GM21529 (cell line): ENCODE data around the gene THUMPD2.
"Not testable (repeated sequence)": the region's sequence is repeated elsewhere in the genome, so short reads cannot be mapped to it uniquely, and the experiment has no call there.

Experiments
- ATAC-seq: cut with Tn5 transposase; IDR thresholded peaks from one replicate; pipeline ENCODE4 v1.9.1; 2021; ENCODE audit not compliant: unreplicated experiment

Gene THUMPD2

GRCh38 chr2:39778775-39779340 lies at the start of gene THUMPD2:
THUMPD2 (minus strand) TSS chr2:39779258; CDS start chr2:39779239, 19 bp downstream.
- ATAC-seq, result peak; percentile 77

- no peak for ATAC-seq
Observed at GRCh38 chr2:39821871-39822270, 42.8 kb upstream of the THUMPD2 start.

DNA sequence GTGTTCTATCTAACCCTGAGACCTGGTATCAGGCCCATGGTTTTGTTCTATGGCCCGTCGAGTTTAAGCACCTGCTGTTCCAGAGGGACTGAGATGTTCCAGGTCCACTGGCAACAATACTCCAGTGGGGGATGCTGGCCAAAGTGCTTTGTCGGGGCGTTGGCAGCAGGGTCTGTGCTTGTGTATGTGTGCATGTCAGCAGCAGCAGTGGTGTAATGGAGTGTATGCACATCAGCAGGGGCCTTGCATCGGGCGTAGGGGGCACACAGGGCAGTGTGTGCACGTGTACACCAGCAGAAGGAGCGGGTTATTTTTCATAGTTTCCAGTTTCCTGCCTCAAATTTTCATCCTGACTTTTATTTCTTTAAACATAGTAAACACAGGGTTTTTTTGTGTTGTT lies 37.8 kb upstream of the THUMPD2 start:
- ATAC-seq, result no peak

DNA sequence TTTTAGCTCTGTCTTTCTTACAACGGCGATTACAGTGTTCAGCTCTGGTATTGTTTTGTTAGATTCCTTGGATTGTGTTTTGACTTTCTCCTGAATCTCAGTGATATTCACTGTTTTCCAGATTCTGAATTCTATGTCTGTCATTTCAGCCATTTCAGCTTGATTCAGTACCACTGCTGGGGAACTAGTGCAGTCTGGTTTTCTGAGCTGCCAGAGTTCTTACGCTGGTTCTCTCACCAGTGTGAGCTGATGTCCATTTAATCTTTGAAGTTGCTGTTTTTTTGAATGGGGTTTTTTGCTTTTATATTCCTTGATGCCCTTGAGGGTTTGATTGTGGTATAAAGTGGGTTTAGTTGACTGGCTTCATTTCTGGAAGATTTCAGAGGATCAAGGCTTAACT lies 37.4 kb upstream of the THUMPD2 start:
- no peak for ATAC-seq

DNA sequence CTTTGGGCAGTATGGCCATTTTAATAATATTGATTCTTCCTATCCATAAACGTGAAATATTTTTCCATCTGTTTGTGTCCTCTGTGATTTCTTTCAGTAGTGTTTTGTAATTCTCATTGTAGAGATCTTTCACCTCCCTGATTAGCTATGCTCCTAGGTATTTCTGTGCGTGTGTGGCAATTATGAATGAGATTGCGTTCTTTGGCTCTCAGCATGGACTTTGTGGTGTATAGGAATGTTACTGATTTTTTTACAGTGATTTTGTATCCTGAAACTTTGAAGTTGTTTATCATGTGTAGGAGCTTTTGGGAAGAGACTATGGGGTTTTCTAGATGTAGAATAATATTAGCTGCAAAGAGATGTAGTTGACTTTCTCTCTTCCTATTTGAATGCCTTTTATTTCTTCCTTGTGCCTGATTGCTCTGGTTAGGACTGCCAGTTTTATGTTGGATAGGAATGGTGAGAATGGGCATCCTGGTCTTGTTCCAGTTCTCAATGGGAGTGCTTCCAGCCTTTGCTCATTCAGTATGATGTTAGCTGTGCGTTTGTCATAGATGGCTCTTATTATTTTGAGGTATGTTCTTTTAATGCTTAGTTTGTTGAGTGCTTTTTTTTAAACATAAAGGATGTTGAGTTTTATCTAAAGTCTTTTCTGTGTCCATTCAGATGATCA lies 27.0 kb upstream of the THUMPD2 start:
- ATAC-seq, result no peak

DNA sequence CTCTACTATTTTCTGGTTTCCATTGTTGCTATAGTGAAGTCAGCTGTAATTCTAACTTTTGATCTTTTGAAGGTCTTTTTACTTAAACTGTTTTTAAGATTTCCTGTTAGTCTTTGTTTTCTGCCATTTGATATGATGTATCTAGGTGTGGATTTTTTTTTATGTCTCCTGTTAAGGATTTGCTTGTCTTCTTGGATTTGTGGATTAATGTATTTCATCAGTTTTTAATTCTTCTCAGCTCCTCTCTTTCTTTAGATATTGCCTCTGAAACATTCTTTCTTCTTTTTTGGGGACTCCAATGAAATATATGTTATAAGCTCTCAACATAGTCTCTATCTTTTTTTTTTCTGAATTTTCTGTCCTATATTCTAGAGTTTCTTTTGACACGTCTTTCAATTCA lies 24.8 kb upstream of the THUMPD2 start:
- no peak for ATAC-seq

DNA sequence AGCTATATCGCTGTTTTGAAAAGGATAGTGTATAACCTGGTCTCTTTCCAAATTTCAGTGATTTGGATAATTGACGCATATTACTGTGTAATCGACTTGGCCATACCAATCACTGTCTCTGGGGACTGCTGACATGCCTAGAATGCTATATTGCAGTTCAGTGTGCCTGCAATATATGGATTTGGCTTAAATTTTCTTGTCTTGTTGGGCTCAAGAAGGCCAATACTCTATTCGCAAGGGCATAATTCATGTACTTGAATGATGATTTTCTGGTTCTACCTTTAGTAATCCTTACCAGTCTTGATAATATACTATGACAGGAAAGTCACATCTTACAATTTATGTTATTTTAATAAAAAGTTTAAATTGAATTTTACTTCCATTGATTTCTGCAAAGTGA lies 21.7 kb upstream of the THUMPD2 start:
- ATAC-seq, result no peak

DNA sequence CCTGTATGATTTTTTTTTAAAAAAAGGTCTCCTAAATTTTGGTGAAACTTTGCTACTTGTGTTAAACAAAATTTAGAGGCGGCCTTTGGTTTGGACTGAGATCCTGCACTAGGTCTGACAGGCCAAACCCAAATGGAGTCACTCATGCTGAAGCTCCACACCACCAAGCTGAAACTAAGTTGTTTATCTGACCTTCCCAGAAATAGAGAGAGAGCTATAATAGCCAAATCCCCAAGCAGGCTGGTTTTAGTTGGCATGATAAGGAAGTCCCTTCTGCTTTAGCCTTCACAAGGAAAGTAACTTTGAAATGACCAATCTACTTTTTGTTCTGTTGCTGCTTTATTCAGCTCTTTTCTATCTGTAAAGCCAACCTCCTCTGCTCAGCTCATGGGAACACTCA lies 17.1 kb upstream of the THUMPD2 start:
- no peak for ATAC-seq

DNA sequence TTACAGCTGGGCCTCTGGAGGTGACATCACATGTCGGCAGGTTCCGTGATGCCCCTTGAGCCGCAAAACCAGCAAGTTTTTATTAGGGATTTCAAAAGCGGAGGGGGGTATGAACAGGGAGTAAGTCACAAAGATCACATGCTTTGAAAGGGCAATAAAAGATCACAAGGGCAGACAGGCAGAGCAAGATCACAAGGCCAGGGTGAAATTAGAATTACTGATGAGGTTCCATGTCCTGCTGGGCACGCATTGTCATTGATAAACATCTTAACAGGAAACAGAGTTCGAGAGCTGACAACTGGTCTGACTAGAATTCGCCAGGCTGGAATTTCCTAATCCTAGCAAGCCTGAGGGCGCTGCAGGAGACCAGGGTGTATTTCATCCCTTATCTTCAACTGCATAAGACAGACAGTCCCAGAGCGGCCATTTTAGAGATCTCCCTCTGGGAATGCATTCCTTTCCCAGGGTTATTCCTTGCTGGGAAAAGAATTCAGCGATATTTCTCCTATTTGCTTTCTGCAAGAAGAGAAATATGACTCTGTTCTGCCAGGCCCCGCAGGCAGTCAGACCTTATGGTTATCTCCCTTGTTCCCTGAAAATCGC lies 11.3 kb upstream of the THUMPD2 start:
- not testable (repeated sequence) for ATAC-seq

DNA sequence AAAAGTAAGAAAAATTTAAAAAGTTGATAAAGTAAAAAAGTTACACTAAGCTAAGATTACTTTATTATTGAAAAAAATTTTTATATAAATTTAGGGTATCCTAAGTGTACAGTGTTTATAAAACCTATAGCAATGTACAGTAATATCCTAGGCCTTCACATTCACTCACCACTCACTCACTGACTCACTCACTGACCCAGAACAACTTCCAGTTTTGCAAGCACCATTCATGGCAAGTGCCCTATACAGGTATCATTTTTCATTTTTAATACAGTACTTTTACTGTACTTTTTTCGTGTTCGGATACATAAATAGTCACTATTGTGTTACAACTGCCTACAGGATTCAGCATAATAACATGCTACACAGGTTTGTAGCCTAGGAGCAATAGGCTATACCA lies 8.9 kb upstream of the THUMPD2 start:
- no peak for ATAC-seq

- ATAC-seq, result no peak
Observed at GRCh38 chr2:39786761-39787522, 7.9 kb upstream of the THUMPD2 start.

DNA sequence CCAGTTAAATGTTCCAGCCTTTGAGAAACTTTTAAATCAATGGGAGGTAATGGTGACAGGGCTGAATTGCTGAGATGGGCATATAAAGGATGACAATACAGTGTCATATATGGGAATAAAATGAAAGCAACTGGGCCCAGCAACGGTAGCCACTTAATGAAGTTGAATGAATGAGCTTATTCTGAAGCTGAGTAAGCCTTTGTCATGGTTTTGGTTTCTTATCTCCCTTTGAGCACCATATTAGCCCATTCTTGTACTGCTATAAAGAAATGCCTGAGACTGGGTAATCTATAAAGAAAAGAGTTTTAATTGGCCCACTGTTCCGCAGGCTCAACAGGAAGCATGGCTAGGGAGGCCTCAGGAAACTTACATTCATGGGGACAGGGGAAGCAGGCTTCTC lies 3.5 kb upstream of the THUMPD2 start:
- no peak for ATAC-seq

- no peak for ATAC-seq
Observed at GRCh38 chr2:39781697-39782096, 2.6 kb upstream of the THUMPD2 start.

DNA sequence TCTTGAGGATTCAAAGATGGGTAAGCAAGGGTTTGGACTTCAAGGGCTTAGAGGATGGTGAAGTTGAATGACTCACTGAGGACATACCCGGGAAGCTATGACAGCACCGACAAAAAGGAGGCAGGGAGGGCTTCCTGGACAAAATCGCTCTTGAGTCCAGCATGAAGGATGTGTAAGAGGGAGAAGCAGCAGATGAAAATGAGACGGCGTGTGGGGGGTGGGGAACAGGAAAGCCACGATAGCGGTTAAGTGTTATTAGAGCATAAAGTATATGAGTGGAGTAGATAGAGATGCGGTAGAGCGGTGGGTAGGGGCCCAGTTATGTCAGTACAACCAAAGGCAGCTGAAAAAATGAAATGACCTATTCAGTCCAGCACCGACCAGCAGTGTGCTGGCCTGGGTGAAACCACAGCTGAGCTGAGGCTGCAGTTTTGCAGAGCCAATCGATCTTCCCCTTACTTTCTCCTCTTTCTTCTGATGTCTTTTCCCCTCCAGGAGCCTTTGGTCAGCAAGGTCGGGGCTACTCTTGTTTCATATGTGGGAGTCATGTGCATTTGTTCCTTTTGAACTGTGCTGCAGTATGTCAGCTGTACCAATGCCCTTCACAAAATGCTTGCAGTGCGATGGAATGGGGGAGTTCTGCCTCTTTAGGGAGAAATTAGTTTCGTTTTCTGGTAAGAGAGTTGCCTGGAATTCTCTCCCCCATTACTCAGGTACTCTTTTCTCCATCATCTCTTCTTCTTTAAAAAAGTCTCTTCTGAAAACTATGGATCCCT lies 2.0 kb upstream of the THUMPD2 start:
- no peak for ATAC-seq

GRCh38 chr2:39779927-39780326 lies 869 bp upstream of the THUMPD2 start:
- no peak for ATAC-seq

- ATAC-seq, result no peak
Observed at GRCh38 chr2:39779341-39779851, 338 bp upstream of the THUMPD2 start.

GRCh38 chr2:39778233-39778632 lies 825 bp downstream of the THUMPD2 start:
- ATAC-seq, result peak; percentile 2

GRCh38 chr2:39772812-39773152 lies 6.3 kb downstream of the THUMPD2 start:
- ATAC-seq, result no peak

DNA sequence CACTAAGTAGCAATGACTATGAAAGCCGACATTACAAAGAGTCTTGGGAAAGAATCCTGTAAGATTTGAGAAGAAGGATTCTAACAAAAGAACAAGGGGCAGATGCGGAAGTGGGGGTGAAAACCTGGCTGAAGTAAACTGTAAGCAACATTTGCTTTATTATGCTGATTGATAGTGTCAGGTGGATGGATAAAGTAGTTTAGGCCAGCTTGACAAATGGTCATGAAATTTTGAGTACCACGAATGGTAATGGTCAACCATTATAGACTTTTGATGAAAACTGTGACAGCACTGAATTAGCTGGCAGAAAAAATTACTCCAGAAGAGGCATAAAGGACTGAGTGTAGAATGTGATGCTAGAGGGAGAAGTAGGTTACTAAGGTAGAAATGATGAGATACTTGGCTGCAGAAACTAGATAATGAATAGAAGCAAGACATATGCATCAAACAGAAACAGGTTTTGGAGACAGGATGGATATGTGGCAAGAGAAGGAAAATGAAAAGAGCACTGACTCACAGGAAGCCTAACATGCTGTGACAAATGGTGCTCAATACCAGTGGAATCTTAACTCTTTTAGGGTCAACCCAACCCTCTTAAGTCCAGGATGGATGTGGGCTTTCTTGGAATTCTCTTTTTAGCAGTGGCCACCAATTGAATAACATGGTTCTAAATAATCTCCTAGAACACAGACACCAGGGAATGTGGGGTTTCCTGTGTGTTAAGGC lies 6.8 kb downstream of the THUMPD2 start:
- no peak for ATAC-seq

- ATAC-seq, result no peak
Observed at GRCh38 chr2:39762448-39762847, 16.6 kb downstream of the THUMPD2 start.
